Neural cell (in vitro differentiated cells): ENCODE data around the gene GRK3. TPM values are rescaled to one million over a fixed set of nuclear protein-coding genes. Genes with fewer than 3 reads are reported as not detected.

Experiments
- H2AFZ ChIP-seq: fragments of 200-600, 300-800 bp; sonication (generic), shearing (Covaris generic); 2 replicates; pipeline ENCODE4 v1.6.0; 2014; ENCODE audit warnings: low read depth, mild to moderate bottlenecking, antibody characterized with exemption, low read length, moderate library complexity
- H3F3A ChIP-seq: fragments of 200-600 bp; shearing (Covaris generic); 2 replicates; pipeline ENCODE4 v1.6.1; 2016; ENCODE audit warnings: mild to moderate bottlenecking, moderate library complexity, mixed read lengths, antibody characterized with exemption, low read length; ENCODE audit not compliant: insufficient read depth, poor library complexity, severe bottlenecking
- H3K27ac ChIP-seq: fragments of 200-600, 300-800 bp; sonication (generic), shearing (Covaris generic); 2 replicates; pipeline ENCODE4 v1.5.1; 2014; ENCODE audit warnings: mild to moderate bottlenecking, low read length, moderate library complexity
- H3K27me3 ChIP-seq: fragments of 300-800, 200-600 bp; sonication (generic), shearing (Covaris generic); 2 replicates; pipeline ENCODE4 v1.6.0; 2014; ENCODE audit warnings: mild to moderate bottlenecking, low read depth, low read length, moderate library complexity; ENCODE audit not compliant: insufficient read depth
- H3K36me3 ChIP-seq: fragments of 300-800, 200-600 bp; sonication (generic), shearing (Covaris generic); 2 replicates; pipeline ENCODE4 v1.5.1; 2014; ENCODE audit warnings: mild to moderate bottlenecking, antibody characterized with exemption, low read length, moderate library complexity; ENCODE audit not compliant: insufficient read depth
- H3K4me2 ChIP-seq: fragments of 300-800, 200-600 bp; sonication (generic), shearing (Covaris generic); 2 replicates; pipeline ENCODE4 v1.6.0; 2014; ENCODE audit warnings: mild to moderate bottlenecking, low read length
- H3K4me3 ChIP-seq: fragments of 300-800, 200-600 bp; sonication (generic), shearing (Covaris generic); 2 replicates; pipeline ENCODE4 v1.5.1; 2014; ENCODE audit warnings: mild to moderate bottlenecking, low read length, moderate library complexity
- H3K79me2 ChIP-seq: fragments of 200-600 bp; shearing (Covaris generic); replicated peaks from 2 replicates; pipeline ENCODE4 v1.6.0; 2014; ENCODE audit warnings: mild to moderate bottlenecking, low read length, moderate library complexity; ENCODE audit not compliant: insufficient read depth
- H3K9ac ChIP-seq: fragments of 300-800, 200-600 bp; sonication (generic), shearing (Covaris generic); 2 replicates; pipeline ENCODE4 v1.6.1; 2016; ENCODE audit warnings: mild to moderate bottlenecking, low read length, mixed read lengths
- H3K9me2 ChIP-seq: fragments of 200-600 bp; shearing (Covaris generic); 2 replicates; pipeline ENCODE4 v1.6.1; 2016; ENCODE audit warnings: mild to moderate bottlenecking, low read length, mixed read lengths; ENCODE audit not compliant: insufficient read depth
- H3K9me3 ChIP-seq: fragments of 200-600, 300-800 bp; sonication (generic), shearing (Covaris generic); 2 replicates; pipeline ENCODE4 v1.6.1; 2016; ENCODE audit warnings: mild to moderate bottlenecking, mixed run types, low read length, moderate library complexity, mixed read lengths
- H4K20me1 ChIP-seq: fragments of 200-600 bp; shearing (Covaris generic); 2 replicates; pipeline ENCODE4 v1.6.1; 2016; ENCODE audit warnings: mild to moderate bottlenecking, mixed run types; ENCODE audit not compliant: insufficient read depth
- EP300 ChIP-seq: fragments of 450-650 bp; conservative IDR thresholded peaks from 2 replicates; pipeline ENCODE4 v1.6.1; 2014; ENCODE audit warnings: antibody characterized with exemption, mild to moderate bottlenecking, moderate library complexity; ENCODE audit not compliant: poor library complexity, severe bottlenecking
- EZH2 ChIP-seq: fragments of 200-600, 300-800 bp; shearing (Covaris generic), sonication (generic); IDR thresholded peaks from 2 replicates; pipeline ENCODE4 v1.6.1; 2014; ENCODE audit warnings: antibody characterized with exemption, low read length, borderline replicate concordance, mild to moderate bottlenecking; ENCODE audit not compliant: insufficient read depth, poor library complexity, severe bottlenecking
- MXI1 ChIP-seq: fragments of 450-650 bp; conservative IDR thresholded peaks from 2 replicates; pipeline ENCODE4 v1.6.1; 2014; ENCODE audit warnings: antibody characterized with exemption, mild to moderate bottlenecking; ENCODE audit not compliant: poor library complexity, severe bottlenecking
- POLR2AphosphoS5 ChIP-seq: IDR thresholded peaks from 2 replicates; pipeline ENCODE4 v1.6.1; 2012
- RAD21 ChIP-seq: fragments of 450-650 bp; conservative IDR thresholded peaks from 2 replicates; pipeline ENCODE4 v1.6.1; 2014; ENCODE audit warnings: antibody characterized with exemption, mild to moderate bottlenecking, moderate library complexity
- SMC3 ChIP-seq: fragments of 450-650 bp; conservative IDR thresholded peaks from 2 replicates; pipeline ENCODE4 v1.6.1; 2014; ENCODE audit warnings: antibody characterized with exemption, mild to moderate bottlenecking, moderate library complexity; ENCODE audit not compliant: poor library complexity
- TAF1 ChIP-seq: IDR thresholded peaks from 2 replicates; pipeline ENCODE4 v1.6.1; 2012; ENCODE audit warnings: low read depth
- polyA plus RNA-seq: library from polyadenylated mRNA; depleted of rRNA; stranded (reverse); fragments of >200 nt; gene quantifications from 2 replicates; pipeline ENCODE4 v1.2.3, GENCODE V29; 2014
- TF ChIP-seq, protein P1 (sequence below): fragments of 450-650 bp; IDR thresholded peaks from 2 replicates; pipeline ENCODE4 v1.5.1; 2014; ENCODE audit warnings: antibody characterized with exemption, mild to moderate bottlenecking, moderate library complexity; ENCODE audit not compliant: poor library complexity, severe bottlenecking
- TF ChIP-seq, protein P2 (sequence below): IDR thresholded peaks from 2 replicates; pipeline ENCODE4 v1.6.1; 2012; ENCODE audit warnings: borderline replicate concordance

GRK3 gene
- polyA plus RNA-seq, 1 donor from 2014 or later = 9.8 TPM

DNA sequence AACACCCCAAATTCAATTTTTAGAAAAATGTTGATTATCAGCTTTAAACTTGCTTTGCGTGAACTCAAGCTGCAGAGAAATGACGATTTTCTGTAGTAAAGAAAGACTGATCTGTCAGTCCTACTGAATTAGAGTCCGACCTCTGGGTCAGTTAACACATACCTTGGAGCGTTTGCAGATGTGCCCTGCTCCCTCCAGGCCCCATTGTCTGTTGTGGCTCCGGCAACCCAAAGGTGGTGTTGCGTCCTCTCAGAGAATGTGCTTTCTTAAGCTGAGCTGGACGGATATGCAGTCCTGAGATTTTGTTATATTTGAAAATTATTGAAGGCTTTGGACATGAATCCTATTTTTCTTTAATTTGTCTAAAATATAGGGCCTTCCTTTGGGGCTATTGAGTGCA, 146.0 kb downstream of the GRK3 start:
- H3K9ac ChIP-seq = no peak overlapping the region
- TF ChIP-seq EP300 (no peak), TAF1 (no peak), POLR2AphosphoS5 (no peak), EZH2 (no peak)
- H3K27ac ChIP-seq = no peak overlapping the region
- no peaks in the 10 kb centered on the region for H3F3A ChIP-seq
- H3K4me2 ChIP-seq = no peak overlapping the region
- H3K36me3 ChIP-seq = no peaks in the 10 kb centered on the region
- no peaks in the 10 kb centered on the region for H3K9me2 ChIP-seq
- no peaks in the 10 kb centered on the region for H3K27me3 ChIP-seq
- no peak overlapping the region for H3K4me3 ChIP-seq
- H2AFZ ChIP-seq = no peak overlapping the region
- no peaks in the 10 kb centered on the region for H3K79me2 ChIP-seq
- H4K20me1 ChIP-seq = no peaks in the 10 kb centered on the region
- H3K9me3 ChIP-seq = no peaks in the 10 kb centered on the region

DNA sequence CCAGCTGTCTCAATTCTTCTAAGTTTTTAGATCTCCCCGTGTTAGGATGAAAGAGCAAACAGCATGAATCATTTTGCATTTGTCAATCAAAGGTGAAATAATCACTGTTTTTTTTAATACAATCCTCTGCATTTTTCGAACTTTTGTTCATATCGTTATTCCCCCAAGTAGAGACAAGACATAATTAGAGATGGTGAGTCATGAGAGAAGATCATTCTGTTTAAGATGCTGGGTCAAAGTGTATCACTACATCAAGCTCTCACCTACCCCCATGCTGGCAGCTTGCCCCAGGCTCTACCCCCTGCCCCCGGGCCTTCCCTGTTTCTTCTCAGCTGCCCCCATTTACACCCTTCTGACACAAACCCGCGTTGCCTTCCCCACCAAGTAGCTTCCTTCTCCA, 147.0 kb downstream of the GRK3 start:
- Histone ChIP-seq H3K9me3 (no peaks in the 10 kb centered on the region), H3K27ac (no peak overlapping the region)

More for the DNA sequence above, 147.0 kb downstream of the GRK3 start:
- no peaks in the 10 kb centered on the region for H4K20me1 ChIP-seq
- no peak overlapping the region for H3K4me3 ChIP-seq
- H2AFZ ChIP-seq = no peak overlapping the region
- TF ChIP-seq, protein P1, sequence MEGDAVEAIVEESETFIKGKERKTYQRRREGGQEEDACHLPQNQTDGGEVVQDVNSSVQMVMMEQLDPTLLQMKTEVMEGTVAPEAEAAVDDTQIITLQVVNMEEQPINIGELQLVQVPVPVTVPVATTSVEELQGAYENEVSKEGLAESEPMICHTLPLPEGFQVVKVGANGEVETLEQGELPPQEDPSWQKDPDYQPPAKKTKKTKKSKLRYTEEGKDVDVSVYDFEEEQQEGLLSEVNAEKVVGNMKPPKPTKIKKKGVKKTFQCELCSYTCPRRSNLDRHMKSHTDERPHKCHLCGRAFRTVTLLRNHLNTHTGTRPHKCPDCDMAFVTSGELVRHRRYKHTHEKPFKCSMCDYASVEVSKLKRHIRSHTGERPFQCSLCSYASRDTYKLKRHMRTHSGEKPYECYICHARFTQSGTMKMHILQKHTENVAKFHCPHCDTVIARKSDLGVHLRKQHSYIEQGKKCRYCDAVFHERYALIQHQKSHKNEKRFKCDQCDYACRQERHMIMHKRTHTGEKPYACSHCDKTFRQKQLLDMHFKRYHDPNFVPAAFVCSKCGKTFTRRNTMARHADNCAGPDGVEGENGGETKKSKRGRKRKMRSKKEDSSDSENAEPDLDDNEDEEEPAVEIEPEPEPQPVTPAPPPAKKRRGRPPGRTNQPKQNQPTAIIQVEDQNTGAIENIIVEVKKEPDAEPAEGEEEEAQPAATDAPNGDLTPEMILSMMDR = no peak
- TF ChIP-seq EP300 (no peak), RAD21 (no peak), TAF1 (no peak), SMC3 (no peak), MXI1 (no peak), POLR2AphosphoS5 (no peak), EZH2 (no peak)
- TF ChIP-seq, protein P2, sequence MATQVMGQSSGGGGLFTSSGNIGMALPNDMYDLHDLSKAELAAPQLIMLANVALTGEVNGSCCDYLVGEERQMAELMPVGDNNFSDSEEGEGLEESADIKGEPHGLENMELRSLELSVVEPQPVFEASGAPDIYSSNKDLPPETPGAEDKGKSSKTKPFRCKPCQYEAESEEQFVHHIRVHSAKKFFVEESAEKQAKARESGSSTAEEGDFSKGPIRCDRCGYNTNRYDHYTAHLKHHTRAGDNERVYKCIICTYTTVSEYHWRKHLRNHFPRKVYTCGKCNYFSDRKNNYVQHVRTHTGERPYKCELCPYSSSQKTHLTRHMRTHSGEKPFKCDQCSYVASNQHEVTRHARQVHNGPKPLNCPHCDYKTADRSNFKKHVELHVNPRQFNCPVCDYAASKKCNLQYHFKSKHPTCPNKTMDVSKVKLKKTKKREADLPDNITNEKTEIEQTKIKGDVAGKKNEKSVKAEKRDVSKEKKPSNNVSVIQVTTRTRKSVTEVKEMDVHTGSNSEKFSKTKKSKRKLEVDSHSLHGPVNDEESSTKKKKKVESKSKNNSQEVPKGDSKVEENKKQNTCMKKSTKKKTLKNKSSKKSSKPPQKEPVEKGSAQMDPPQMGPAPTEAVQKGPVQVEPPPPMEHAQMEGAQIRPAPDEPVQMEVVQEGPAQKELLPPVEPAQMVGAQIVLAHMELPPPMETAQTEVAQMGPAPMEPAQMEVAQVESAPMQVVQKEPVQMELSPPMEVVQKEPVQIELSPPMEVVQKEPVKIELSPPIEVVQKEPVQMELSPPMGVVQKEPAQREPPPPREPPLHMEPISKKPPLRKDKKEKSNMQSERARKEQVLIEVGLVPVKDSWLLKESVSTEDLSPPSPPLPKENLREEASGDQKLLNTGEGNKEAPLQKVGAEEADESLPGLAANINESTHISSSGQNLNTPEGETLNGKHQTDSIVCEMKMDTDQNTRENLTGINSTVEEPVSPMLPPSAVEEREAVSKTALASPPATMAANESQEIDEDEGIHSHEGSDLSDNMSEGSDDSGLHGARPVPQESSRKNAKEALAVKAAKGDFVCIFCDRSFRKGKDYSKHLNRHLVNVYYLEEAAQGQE = no peak
- no peaks in the 10 kb centered on the region for H3K27me3 ChIP-seq
- H3K9ac ChIP-seq = no peak overlapping the region
- H3K36me3 ChIP-seq = no peaks in the 10 kb centered on the region
- no peak overlapping the region for H3K4me2 ChIP-seq
- H3F3A ChIP-seq = no peaks in the 10 kb centered on the region
- no peaks in the 10 kb centered on the region for H3K9me2 ChIP-seq
- H3K79me2 ChIP-seq = no peaks in the 10 kb centered on the region
